ENCODE data around the gene SHTN1. TPM values are rescaled to one million over a fixed set of nuclear protein-coding genes. Genes with fewer than 3 reads are reported as not detected.

The SHTN1 gene
- total RNA-seq, 2 experiments from 2014 or later = 0.37 to 0.43 TPM

- ChIA-PET POLR2A (no interaction called here), CTCF (no interaction called here)
- ATAC-seq = no peak
Measured at GRCh38 chr10:116984202-116984990, 20.6 kb downstream of the SHTN1 start.

GRCh38 chr10:116980041-116980440 lies 24.9 kb downstream of the SHTN1 start:
- CTCF ChIA-PET = no interaction called here
- H3K4me3 Mint-ChIP-seq = no peak overlapping the region
- H3K27ac Mint-ChIP-seq = no peak overlapping the region
- no peaks in the 10 kb centered on the region for H3K36me3 Mint-ChIP-seq (ENCODE audit: low read depth)
- DNase-seq = no peak
- no peaks in the 10 kb centered on the region for H3K4me1 Mint-ChIP-seq
- H3K9me3 Mint-ChIP-seq (ENCODE audit: low read depth) = no peaks in the 10 kb centered on the region
- POLR2A ChIA-PET = no interaction called here
- intact Hi-C loops (cut with DNase I, micrococcal nuclease) = no loop called here
- H3K27me3 Mint-ChIP-seq = peaks cover 10% of the 10 kb centered on the region
- no peak for ATAC-seq

More at GRCh38 chr10:116984202-116984990, 20.6 kb downstream of the SHTN1 start:
- H3K36me3 Mint-ChIP-seq (ENCODE audit: low read depth) = no peaks in the 10 kb centered on the region
- intact Hi-C loops (cut with DNase I, micrococcal nuclease) = no loop called here
- H3K27me3 Mint-ChIP-seq = peaks cover 8% of the 10 kb centered on the region
- no peak overlapping the region for H3K4me3 Mint-ChIP-seq
- H3K9me3 Mint-ChIP-seq (ENCODE audit: low read depth) = no peaks in the 10 kb centered on the region
- H3K4me1 Mint-ChIP-seq = no peaks in the 10 kb centered on the region
- no peak for DNase-seq
- no peak overlapping the region for H3K27ac Mint-ChIP-seq

GRCh38 chr10:116978901-116979300 lies 26.1 kb downstream of the SHTN1 start:
- DNase-seq (no peak), ATAC-seq (no peak)
- Mint-ChIP-seq H3K9me3 (ENCODE audit: low read depth) (no peaks in the 10 kb centered on the region), H3K4me1 (no peaks in the 10 kb centered on the region), H3K4me3 (no peak overlapping the region), H3K27ac (no peak overlapping the region), H3K27me3 (peaks cover 4% of the 10 kb centered on the region), H3K36me3 (ENCODE audit: low read depth) (no peaks in the 10 kb centered on the region)
- CTCF ChIA-PET = no interaction called here
- intact Hi-C loops (cut with DNase I, micrococcal nuclease) = no loop called here
- POLR2A ChIA-PET = no interaction called here

- H3K27me3 Mint-ChIP-seq = peaks cover 2% of the 10 kb centered on the region
- ChIA-PET CTCF (no interaction called here), POLR2A (no interaction called here)
- H3K9me3 Mint-ChIP-seq (ENCODE audit: low read depth) = no peaks in the 10 kb centered on the region
- H3K4me3 Mint-ChIP-seq = no peak overlapping the region
- DNase-seq = no peak
- no peak overlapping the region for H3K27ac Mint-ChIP-seq
- intact Hi-C loops (cut with DNase I, micrococcal nuclease) = no loop called here
- no peaks in the 10 kb centered on the region for H3K36me3 Mint-ChIP-seq (ENCODE audit: low read depth)
- no peaks in the 10 kb centered on the region for H3K4me1 Mint-ChIP-seq
- ATAC-seq = no peak
Measured at GRCh38 chr10:116974456-116975005, 30.5 kb downstream of the SHTN1 start.

GRCh38 chr10:116973946-116974455 lies 31.0 kb downstream of the SHTN1 start:
- POLR2A ChIA-PET = no interaction called here
- H3K4me3 Mint-ChIP-seq = no peak overlapping the region
- no peaks in the 10 kb centered on the region for H3K9me3 Mint-ChIP-seq (ENCODE audit: low read depth)
- no peaks in the 10 kb centered on the region for H3K4me1 Mint-ChIP-seq
- H3K27me3 Mint-ChIP-seq = peaks cover 2% of the 10 kb centered on the region
- CTCF ChIA-PET = no interaction called here
- no peaks in the 10 kb centered on the region for H3K36me3 Mint-ChIP-seq (ENCODE audit: low read depth)
- intact Hi-C loops (cut with DNase I, micrococcal nuclease) = no loop called here
- H3K27ac Mint-ChIP-seq = no peak overlapping the region
- DNase-seq (no peak), ATAC-seq (no peak)

GRCh38 chr10:116973371-116973905 lies 31.5 kb downstream of the SHTN1 start:
- ChIA-PET POLR2A (no interaction called here), CTCF (no interaction called here)
- Mint-ChIP-seq H3K4me1 (no peaks in the 10 kb centered on the region), H3K27ac (no peak overlapping the region), H3K4me3 (no peak overlapping the region), H3K27me3 (no peaks in the 10 kb centered on the region), H3K36me3 (ENCODE audit: low read depth) (no peaks in the 10 kb centered on the region), H3K9me3 (ENCODE audit: low read depth) (no peaks in the 10 kb centered on the region)
- DNase-seq = no peak
- intact Hi-C loops (cut with DNase I, micrococcal nuclease) = no loop called here
- ATAC-seq = no peak

- H3K4me1 Mint-ChIP-seq = no peaks in the 10 kb centered on the region
- no peaks in the 10 kb centered on the region for H3K27me3 Mint-ChIP-seq
- no peak overlapping the region for H3K4me3 Mint-ChIP-seq
- ChIA-PET POLR2A (no interaction called here), CTCF (interaction anchor here (1.4 kb wide), 1 partner anchor 12 kb away, joined by 3 read pairs; no protein-coding TSS in a partner anchor)
- intact Hi-C loops (cut with DNase I, micrococcal nuclease) = no loop called here
- H3K36me3 Mint-ChIP-seq (ENCODE audit: low read depth) = no peaks in the 10 kb centered on the region
- H3K27ac Mint-ChIP-seq = no peak overlapping the region
- no peaks in the 10 kb centered on the region for H3K9me3 Mint-ChIP-seq (ENCODE audit: low read depth)
- DNase-seq (no peak), ATAC-seq (no peak)
Measured at GRCh38 chr10:116972131-116972530, 32.9 kb downstream of the SHTN1 start.

- ChIA-PET CTCF (no interaction called here), POLR2A (no interaction called here)
- Mint-ChIP-seq H3K4me1 (no peaks in the 10 kb centered on the region), H3K27me3 (no peaks in the 10 kb centered on the region), H3K4me3 (no peak overlapping the region), H3K36me3 (ENCODE audit: low read depth) (no peaks in the 10 kb centered on the region), H3K9me3 (ENCODE audit: low read depth) (no peaks in the 10 kb centered on the region), H3K27ac (no peak overlapping the region)
- ATAC-seq (no peak), DNase-seq (no peak)
- intact Hi-C loops (cut with DNase I, micrococcal nuclease) = no loop called here
Measured at GRCh38 chr10:116970050-116970449, 34.9 kb downstream of the SHTN1 start.

- Mint-ChIP-seq H3K4me1 (no peaks in the 10 kb centered on the region), H3K4me3 (no peak overlapping the region), H3K27ac (no peak overlapping the region), H3K27me3 (peaks cover 2% of the 10 kb centered on the region), H3K36me3 (ENCODE audit: low read depth) (no peaks in the 10 kb centered on the region), H3K9me3 (ENCODE audit: low read depth) (no peaks in the 10 kb centered on the region)
- ChIA-PET POLR2A (no interaction called here), CTCF (no interaction called here)
- intact Hi-C loops (cut with DNase I, micrococcal nuclease) = no loop called here
- DNase-seq (no peak), ATAC-seq (no peak)
Measured at GRCh38 chr10:116968331-116968730, 36.7 kb downstream of the SHTN1 start.

GRCh38 chr10:116961406-116962251 lies 43.4 kb downstream of the SHTN1 start:
- H3K36me3 Mint-ChIP-seq (ENCODE audit: low read depth) = no peaks in the 10 kb centered on the region
- DNase-seq (no peak), ATAC-seq (no peak)
- H3K27me3 Mint-ChIP-seq = peaks cover 2% of the 10 kb centered on the region
- CTCF ChIA-PET = interaction anchor here (0.8 kb wide), 1 partner anchor 173 kb away, joined by 3 read pairs; no protein-coding TSS in a partner anchor
- H3K9me3 Mint-ChIP-seq (ENCODE audit: low read depth) = no peaks in the 10 kb centered on the region
- no peak overlapping the region for H3K27ac Mint-ChIP-seq
- intact Hi-C loops (cut with DNase I, micrococcal nuclease) = no loop called here
- POLR2A ChIA-PET = no interaction called here
- H3K4me1 Mint-ChIP-seq = no peaks in the 10 kb centered on the region
- no peak overlapping the region for H3K4me3 Mint-ChIP-seq

- no peak for DNase-seq
- ATAC-seq = no peak
- H3K9me3 Mint-ChIP-seq (ENCODE audit: low read depth) = no peaks in the 10 kb centered on the region
- ChIA-PET CTCF (interaction anchor here (0.6 to 1.2 kb wide), 2 partner anchors 11 to 94 kb away, joined by 3 read pairs; no protein-coding TSS in a partner anchor), POLR2A (no interaction called here)
- no peak overlapping the region for H3K4me3 Mint-ChIP-seq
- no peaks in the 10 kb centered on the region for H3K4me1 Mint-ChIP-seq
- H3K27me3 Mint-ChIP-seq = peaks cover 2% of the 10 kb centered on the region
- H3K36me3 Mint-ChIP-seq (ENCODE audit: low read depth) = no peaks in the 10 kb centered on the region
- H3K27ac Mint-ChIP-seq = no peak overlapping the region
- intact Hi-C loops (cut with DNase I, micrococcal nuclease) = no loop called here
Measured at GRCh38 chr10:116960066-116960776, 44.8 kb downstream of the SHTN1 start.
